Smooth muscle cell (in vitro differentiated cells): ENCODE results near the gene TLX1. TPM values are rescaled to one million over a fixed set of nuclear protein-coding genes. Genes with fewer than 3 reads are reported as not detected.
A peak's percentile ranks its signal among the peaks of the same experiment; 100 is the strongest.

ENCODE experiments used
- DNase-seq: peaks from one replicate; lab custom pipeline; 2025; ENCODE audit not compliant: unreplicated experiment; lab: John Stamatoyannopoulos, UW
- H2AFZ ChIP-seq: fragments of 200-600 bp; sonication (generic); 2 replicates; pipeline ENCODE4 v1.6.0; 2016; ENCODE audit warnings: antibody characterized with exemption, low read depth, mild to moderate bottlenecking
- H3F3A ChIP-seq: fragments of 200-600 bp; sonication (generic); 2 replicates; pipeline ENCODE4 v1.6.0; 2017; ENCODE audit warnings: antibody characterized with exemption, low read depth
- H3K27ac ChIP-seq: fragments of 200-600 bp; sonication (generic); 2 replicates; pipeline ENCODE4 v1.5.1; 2016; ENCODE audit warnings: low read depth, mild to moderate bottlenecking
- H3K27me3 ChIP-seq: fragments of 200-600 bp; sonication (generic); 2 replicates; pipeline ENCODE4 v1.6.1; 2016; ENCODE audit warnings: low read depth, mild to moderate bottlenecking
- H3K36me3 ChIP-seq: fragments of 200-600 bp; sonication (generic); 2 replicates; pipeline ENCODE4 v1.5.1; 2016; ENCODE audit warnings: low read depth
- H3K4me1 ChIP-seq: fragments of 200-600 bp; sonication (generic); 2 replicates; pipeline ENCODE4 v1.5.1; 2016; ENCODE audit warnings: low read depth
- H3K4me2 ChIP-seq: fragments of 200-600 bp; sonication (generic); 2 replicates; pipeline ENCODE4 v1.6.0; 2016; ENCODE audit warnings: mild to moderate bottlenecking
- H3K4me3 ChIP-seq: fragments of 200-600 bp; sonication (generic); 2 replicates; pipeline ENCODE4 v1.5.1; 2016; ENCODE audit warnings: mild to moderate bottlenecking
- H3K79me2 ChIP-seq: fragments of 200-600 bp; sonication (generic); 2 replicates; pipeline ENCODE4 v1.6.0; 2016; ENCODE audit warnings: low read depth, mild to moderate bottlenecking
- H3K9ac ChIP-seq: fragments of 200-600 bp; sonication (generic); 2 replicates; pipeline ENCODE4 v1.6.0; 2016; ENCODE audit warnings: low read depth
- H3K9me3 ChIP-seq: fragments of 200-600 bp; sonication (generic); replicated peaks from 2 replicates; pipeline ENCODE4 v1.5.1; 2016; ENCODE audit warnings: low read depth
- H4K20me1 ChIP-seq: fragments of 200-600 bp; sonication (generic); 2 replicates; pipeline ENCODE4 v1.6.0; 2016; ENCODE audit warnings: low read depth
- WGBS: methylation state at CpG from one replicate; pipeline ENCODE4 v1.1.7; 2016; ENCODE audit warnings: low lambda C conversion rate; 5-methylcytosine and 5-hydroxymethylcytosine counted together
- polyA plus RNA-seq: library from polyadenylated mRNA; unstranded; fragments of >200 nt; fragmentation: Nextera tagmentation; extraction: Ambion mirVana; gene quantifications from 2 replicates; pipeline ENCODE4 v1.2.1, GENCODE V29; 2016
- total RNA-seq: library from RNA; depleted of rRNA; stranded (reverse); fragments of >200 nt; gene quantifications from 2 replicates; pipeline ENCODE4 v1.2.3, GENCODE V29; 2014
- TF ChIP-seq, protein P1 (sequence below): fragments of 200-600 bp; sonication (generic); IDR thresholded peaks from 2 replicates; pipeline ENCODE4 v1.5.1; 2017; ENCODE audit warnings: borderline replicate concordance, mild to moderate bottlenecking, antibody characterized with exemption; ENCODE audit not compliant: insufficient read depth, poor library complexity, severe bottlenecking

The TLX1 gene
- total and polyA plus RNA-seq, 2 experiments from 2014 or later = not detected

DNA sequence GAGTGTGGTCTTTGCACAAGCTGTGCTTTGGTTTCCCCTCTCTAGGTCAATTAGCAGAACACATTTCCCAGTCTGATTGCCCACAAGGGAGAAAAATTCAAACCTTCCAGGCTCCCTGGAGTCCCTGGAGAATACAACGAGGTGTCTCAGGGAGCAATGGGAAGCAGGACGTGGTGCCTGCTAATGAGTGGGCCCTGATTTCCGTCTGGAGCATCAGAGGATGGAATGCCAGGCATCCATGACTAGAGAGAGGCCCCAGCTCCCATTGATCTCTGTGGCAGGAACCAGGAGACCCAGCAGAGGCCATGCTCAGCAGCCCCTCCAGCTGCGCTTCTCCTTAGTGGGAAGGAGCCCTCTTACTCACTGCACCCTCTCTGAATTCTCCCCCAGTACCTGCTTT, 33.2 kb upstream of the TLX1 start:
- Histone ChIP-seq H3K4me3 (no peak overlapping the region), H3K9me3 (no peaks in the 10 kb centered on the region), H3K4me1 (no peaks in the 10 kb centered on the region), H3K4me2 (peak overlapping the region; percentile 2), H3F3A (no peaks in the 10 kb centered on the region), H3K36me3 (no peaks in the 10 kb centered on the region), H3K9ac (no peak overlapping the region), H3K27ac (no peak overlapping the region), H2AFZ (no peak overlapping the region), H3K79me2 (no peaks in the 10 kb centered on the region), H3K27me3 (peaks cover 40% of the 10 kb centered on the region), H4K20me1 (no peaks in the 10 kb centered on the region)
- WGBS = 20% methylated on average over 4 of the region's 4 CpGs
- TF ChIP-seq, protein P1, sequence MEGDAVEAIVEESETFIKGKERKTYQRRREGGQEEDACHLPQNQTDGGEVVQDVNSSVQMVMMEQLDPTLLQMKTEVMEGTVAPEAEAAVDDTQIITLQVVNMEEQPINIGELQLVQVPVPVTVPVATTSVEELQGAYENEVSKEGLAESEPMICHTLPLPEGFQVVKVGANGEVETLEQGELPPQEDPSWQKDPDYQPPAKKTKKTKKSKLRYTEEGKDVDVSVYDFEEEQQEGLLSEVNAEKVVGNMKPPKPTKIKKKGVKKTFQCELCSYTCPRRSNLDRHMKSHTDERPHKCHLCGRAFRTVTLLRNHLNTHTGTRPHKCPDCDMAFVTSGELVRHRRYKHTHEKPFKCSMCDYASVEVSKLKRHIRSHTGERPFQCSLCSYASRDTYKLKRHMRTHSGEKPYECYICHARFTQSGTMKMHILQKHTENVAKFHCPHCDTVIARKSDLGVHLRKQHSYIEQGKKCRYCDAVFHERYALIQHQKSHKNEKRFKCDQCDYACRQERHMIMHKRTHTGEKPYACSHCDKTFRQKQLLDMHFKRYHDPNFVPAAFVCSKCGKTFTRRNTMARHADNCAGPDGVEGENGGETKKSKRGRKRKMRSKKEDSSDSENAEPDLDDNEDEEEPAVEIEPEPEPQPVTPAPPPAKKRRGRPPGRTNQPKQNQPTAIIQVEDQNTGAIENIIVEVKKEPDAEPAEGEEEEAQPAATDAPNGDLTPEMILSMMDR = no peak
- no peak for DNase-seq

DNA sequence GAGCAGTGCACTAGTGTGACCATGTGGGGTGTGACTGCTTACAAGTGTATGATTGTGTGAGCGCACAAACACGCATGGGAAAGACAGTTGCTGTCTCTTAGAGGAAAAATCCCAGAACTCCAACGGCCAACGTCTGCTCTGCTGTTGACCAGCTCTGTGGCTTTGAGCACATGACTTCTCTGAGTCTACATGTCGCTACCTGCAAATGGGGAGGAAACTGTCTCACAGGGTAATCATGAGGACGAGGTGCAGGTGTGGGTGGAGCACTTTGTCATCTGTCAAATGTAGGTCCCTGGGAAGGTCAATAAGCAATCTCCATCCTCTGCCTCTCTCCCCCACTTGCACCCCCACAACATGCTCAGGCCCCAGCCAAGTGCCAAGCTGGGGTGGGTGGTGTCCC, 31.2 kb upstream of the TLX1 start:
- H3K4me2 ChIP-seq = no peak overlapping the region
- H3K4me1 ChIP-seq = no peaks in the 10 kb centered on the region
- H3K79me2 ChIP-seq = no peaks in the 10 kb centered on the region
- H4K20me1 ChIP-seq = no peaks in the 10 kb centered on the region
- H3K4me3 ChIP-seq = no peak overlapping the region
- no peaks in the 10 kb centered on the region for H3K9me3 ChIP-seq
- WGBS = 76% methylated on average over 6 of the region's 6 CpGs
- peaks cover 53% of the 10 kb centered on the region for H3K27me3 ChIP-seq
- H2AFZ ChIP-seq = no peak overlapping the region
- no peak overlapping the region for H3K27ac ChIP-seq
- TF ChIP-seq, protein P1 = no peak
- H3K36me3 ChIP-seq = no peaks in the 10 kb centered on the region
- H3K9ac ChIP-seq = no peak overlapping the region
- H3F3A ChIP-seq = no peaks in the 10 kb centered on the region
- DNase-seq = no peak

DNA sequence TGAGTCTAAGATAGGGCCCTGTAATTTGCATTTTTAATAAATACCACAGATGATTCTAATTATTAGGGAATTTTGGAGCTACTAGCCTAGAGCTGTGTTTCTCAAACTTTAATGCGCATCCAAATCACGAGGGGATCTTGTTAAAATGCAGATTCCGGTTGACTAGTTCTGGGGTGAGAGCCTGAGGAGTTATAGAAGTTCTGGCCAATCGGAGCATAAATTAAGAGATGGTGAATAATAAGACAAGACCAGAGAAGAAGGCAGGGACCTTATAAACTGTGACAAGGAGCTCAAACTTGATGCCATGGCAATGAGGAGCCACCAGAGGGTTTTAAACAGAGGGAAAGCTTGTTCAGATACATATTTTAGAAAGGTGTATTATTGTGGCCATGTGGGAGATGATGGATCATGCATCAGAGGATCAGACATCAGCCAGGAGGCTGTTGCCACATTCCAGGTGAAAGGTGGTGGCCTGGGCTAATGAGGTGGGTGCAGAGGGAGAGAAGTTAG, 29.7 kb upstream of the TLX1 start:
- WGBS = 71% methylated on average over 4 of the region's 4 CpGs
- TF ChIP-seq, protein P1 = no peak
- Histone ChIP-seq H3K9ac (no peak overlapping the region), H3K4me1 (no peaks in the 10 kb centered on the region), H2AFZ (no peak overlapping the region), H3K27me3 (peaks cover 63% of the 10 kb centered on the region), H3K4me2 (no peak overlapping the region), H3K4me3 (no peak overlapping the region), H4K20me1 (no peaks in the 10 kb centered on the region), H3K27ac (no peak overlapping the region), H3K79me2 (no peaks in the 10 kb centered on the region), H3F3A (no peaks in the 10 kb centered on the region), H3K36me3 (no peaks in the 10 kb centered on the region), H3K9me3 (no peaks in the 10 kb centered on the region)
- DNase-seq = no peak

DNA sequence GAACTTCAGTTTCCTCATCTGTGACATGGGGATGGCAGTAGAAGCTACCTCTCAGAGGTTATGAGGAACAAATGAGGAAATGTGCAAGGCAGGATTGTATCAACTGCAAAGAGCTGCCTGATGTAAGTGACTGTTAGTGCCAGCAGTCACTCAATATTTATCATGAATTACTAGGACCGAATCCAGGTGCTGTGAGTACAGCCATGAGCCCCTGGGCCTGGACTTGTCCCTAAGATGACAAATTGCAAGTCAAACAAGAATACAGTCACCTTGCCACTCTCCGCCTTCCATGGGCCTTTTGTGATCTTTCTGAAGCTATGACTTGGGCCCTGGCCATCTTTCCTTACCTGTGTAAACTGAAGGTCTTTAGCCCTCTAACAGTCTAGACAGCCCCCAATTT, 27.7 kb upstream of the TLX1 start:
- Histone ChIP-seq H2AFZ (no peak overlapping the region), H4K20me1 (no peaks in the 10 kb centered on the region), H3K9ac (no peak overlapping the region), H3K79me2 (no peaks in the 10 kb centered on the region), H3K27me3 (peaks cover 63% of the 10 kb centered on the region), H3K4me1 (no peaks in the 10 kb centered on the region), H3K27ac (no peak overlapping the region), H3F3A (no peaks in the 10 kb centered on the region), H3K36me3 (no peaks in the 10 kb centered on the region), H3K9me3 (no peaks in the 10 kb centered on the region), H3K4me2 (no peak overlapping the region), H3K4me3 (no peak overlapping the region)
- no peak for DNase-seq
- TF ChIP-seq, protein P1 = no peak
- 96% methylated on average over 2 of the region's 2 CpGs for WGBS
